Measurements from ENCODE around the gene RBM17. TPM values are rescaled to one million over a fixed set of nuclear protein-coding genes. Genes with fewer than 3 reads are reported as not detected.

Gene RBM17
- total and polyA plus RNA-seq, 2 of the 4 experiments (the other 2 are of a cell fraction), result 24.6 to 56.7 TPM

DNA sequence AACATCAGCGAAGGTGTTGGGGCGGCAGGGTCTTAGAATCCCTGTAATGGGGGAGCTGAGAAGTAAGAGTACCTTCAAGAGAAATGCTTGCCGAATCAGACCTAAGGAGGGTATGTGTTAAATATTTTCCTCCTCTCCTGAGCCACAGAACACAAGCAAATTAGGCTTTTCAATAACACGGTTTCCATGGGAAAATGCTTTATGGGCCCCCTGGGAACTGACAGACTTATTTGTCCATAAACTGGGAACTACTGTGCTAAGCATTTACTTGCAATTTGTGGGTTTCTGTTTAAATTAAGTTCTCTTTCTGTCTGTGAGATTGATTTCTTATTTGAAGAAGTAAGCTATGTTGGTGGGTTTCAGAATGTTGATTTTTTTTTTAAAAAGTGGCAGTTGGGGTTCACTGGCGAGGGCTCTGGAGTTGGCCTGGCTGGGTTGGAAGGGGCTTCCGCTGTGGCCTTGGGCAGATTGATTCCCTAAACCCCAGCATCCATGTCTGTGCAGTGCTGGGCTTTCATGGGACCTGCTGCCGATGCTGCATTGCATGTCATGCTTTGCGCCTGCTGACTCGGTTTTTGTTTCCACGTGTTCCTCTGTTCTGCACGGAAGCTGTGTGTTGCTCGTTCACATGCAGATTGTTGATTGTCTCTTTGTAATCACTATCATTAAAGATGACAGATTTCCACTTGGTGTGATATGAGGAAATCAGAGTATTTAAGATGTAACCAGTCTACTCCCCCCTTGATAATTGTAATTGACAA lies 7.2 kb downstream of the RBM17 start:
- H3K9ac ChIP-seq (ENCODE audit: low read depth, low read length), result no peak overlapping the region
- peaks cover 3% of the 10 kb centered on the region; the same call in 1 of the 2 replicates for H3K4me1 ChIP-seq (ENCODE audit: control insufficient read depth, insufficient read depth, low read length)
- 86% methylated on average over 2 of the region's 12 CpGs; no CpG with 5 or more reads in 1 of the 2 experiments for WGBS, 2 experiments (ENCODE audit: extremely low coverage in 2 of 2, insufficient read length in 1 of 2)
- no peak overlapping the region for H2BK5ac ChIP-seq (ENCODE audit: low read depth, low read length, poor library complexity, severe bottlenecking)
- H3K9me3 ChIP-seq (ENCODE audit: control insufficient read depth, insufficient read depth, low read length), result no peaks in the 10 kb centered on the region
- H2BK120ac ChIP-seq (ENCODE audit: low read depth, low read length), result no peak overlapping the region
- H2AFZ ChIP-seq (replicated peaks; ENCODE audit: low read length, poor library complexity), result no peak overlapping the region
- H3K9me1 ChIP-seq (ENCODE audit: insufficient read depth, low read length), result peaks cover 9% of the 10 kb centered on the region
- H3K4ac ChIP-seq (ENCODE audit: low read depth, low read length), result no peak overlapping the region
- H2BK15ac ChIP-seq (ENCODE audit: low read depth, low read length), result no peak overlapping the region
- no peaks in the 10 kb centered on the region for H3K27me3 ChIP-seq (ENCODE audit: control insufficient read depth, insufficient read depth, low read length)
- H3K4me2 ChIP-seq (ENCODE audit: low read depth, low read length), result no peak overlapping the region
- dilution Hi-C loops (cut with HindIII; ENCODE audit: low sequenced_read_pairs, unreplicated experiment) (no loop called here), in situ Hi-C loops (cut with MboI; ENCODE audit: low sequenced_read_pairs) (no loop called here), intact Hi-C loops (cut with micrococcal nuclease) (no loop called here)
- H3K56ac ChIP-seq (ENCODE audit: extremely low read depth, insufficient read depth, low read length), result no peak overlapping the region
- no peak overlapping the region for H3K18ac ChIP-seq (ENCODE audit: low read depth, low read length)
- ATAC-seq (ENCODE audit: low read depth), result no peak
- ChIA-PET POLR2A (ENCODE audit: unreplicated experiment) (no interaction called here), CTCF (interaction anchor here (1.3 to 1.8 kb wide), 2 partner anchors 9 to 306 kb away, joined by 5 read pairs; no protein-coding TSS in a partner anchor)
- BruUV-seq (replicated peaks), result no TSS peak
- DNase-seq, result no peak
- H3K4me3 ChIP-seq (ENCODE audit: insufficient read depth, low read depth, low read length), result no peak overlapping the region
- peaks cover 16 to 55% of the 10 kb centered on the region in 2 experiments for H3K79me1 ChIP-seq (ENCODE audit: low read depth in 1 of 2, low read length in 2 of 2)
- H4K20me1 ChIP-seq (ENCODE audit: insufficient read depth, low read length), result peaks cover 64% of the 10 kb centered on the region
- no peak overlapping the region for H4K91ac ChIP-seq (ENCODE audit: insufficient read depth, low read depth, low read length)
- H2AK5ac ChIP-seq (ENCODE audit: low read depth, low read length), result no peak overlapping the region
- no peak overlapping the region for H2BK20ac ChIP-seq (ENCODE audit: low read depth, low read length)
- no peak overlapping the region for H4K8ac ChIP-seq (ENCODE audit: low read depth in 2 of 2, low read length in 2 of 2)
- peaks cover 4% of the 10 kb centered on the region for H3K36me3 ChIP-seq (ENCODE audit: control insufficient read depth, insufficient read depth, low read length)
- H3K23ac ChIP-seq (ENCODE audit: low read depth, low read length), result peak overlapping the region; percentile 26; the same call in 1 of the 2 replicates
- no peak overlapping the region for H4K5ac ChIP-seq (ENCODE audit: low read depth, low read length)
- no peak overlapping the region for H2AK9ac ChIP-seq (replicated peaks; ENCODE audit: low read depth, low read length, poor library complexity)
- no peak overlapping the region for H3K14ac ChIP-seq (replicated peaks; ENCODE audit: low read depth, low read length)
- no peak overlapping the region for H3K27ac ChIP-seq (ENCODE audit: insufficient read depth, low read length)
- TF ChIP-seq FOS (IDR thresholded peaks at IDR 0.05; ENCODE audit: low read depth, low read length) (no peak), CEBPB (IDR thresholded peaks at IDR 0.05; ENCODE audit: low read depth, low read length) (no peak), MAZ (IDR thresholded peaks at IDR 0.05; ENCODE audit: borderline replicate concordance, low read depth, low read length) (no peak), RFX5 (IDR thresholded peaks at IDR 0.05; ENCODE audit: low read depth, low read length) (no peak), RCOR1 (IDR thresholded peaks at IDR 0.05; ENCODE audit: insufficient replicate concordance, low read length) (no peak), BHLHE40 (IDR thresholded peaks at IDR 0.05; ENCODE audit: low read depth, low read length) (no peak), RAD21 (IDR thresholded peaks at IDR 0.05; ENCODE audit: low read length) (no peak), SMC3 (IDR thresholded peaks at IDR 0.05; ENCODE audit: low read depth, low read length) (no peak), CHD1 (IDR thresholded peaks at IDR 0.05; ENCODE audit: low read depth, low read length) (no peak), POLR2A (IDR thresholded peaks at IDR 0.05; ENCODE audit: low read depth, low read length) (no peak), MAFK (IDR thresholded peaks at IDR 0.05; ENCODE audit: low read depth, low read length) (no peak), MXI1 (IDR thresholded peaks at IDR 0.05; ENCODE audit: borderline replicate concordance, low read depth, low read length) (no peak), NFE2L2 (IDR thresholded peaks at IDR 0.05; ENCODE audit: low read depth, low read length) (no peak)
- TF ChIP-seq, protein P1, sequence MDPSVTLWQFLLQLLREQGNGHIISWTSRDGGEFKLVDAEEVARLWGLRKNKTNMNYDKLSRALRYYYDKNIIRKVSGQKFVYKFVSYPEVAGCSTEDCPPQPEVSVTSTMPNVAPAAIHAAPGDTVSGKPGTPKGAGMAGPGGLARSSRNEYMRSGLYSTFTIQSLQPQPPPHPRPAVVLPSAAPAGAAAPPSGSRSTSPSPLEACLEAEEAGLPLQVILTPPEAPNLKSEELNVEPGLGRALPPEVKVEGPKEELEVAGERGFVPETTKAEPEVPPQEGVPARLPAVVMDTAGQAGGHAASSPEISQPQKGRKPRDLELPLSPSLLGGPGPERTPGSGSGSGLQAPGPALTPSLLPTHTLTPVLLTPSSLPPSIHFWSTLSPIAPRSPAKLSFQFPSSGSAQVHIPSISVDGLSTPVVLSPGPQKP (IDR thresholded peaks at IDR 0.05; ENCODE audit: borderline replicate concordance, low read depth, low read length), result no peak
- TF ChIP-seq, protein P2, sequence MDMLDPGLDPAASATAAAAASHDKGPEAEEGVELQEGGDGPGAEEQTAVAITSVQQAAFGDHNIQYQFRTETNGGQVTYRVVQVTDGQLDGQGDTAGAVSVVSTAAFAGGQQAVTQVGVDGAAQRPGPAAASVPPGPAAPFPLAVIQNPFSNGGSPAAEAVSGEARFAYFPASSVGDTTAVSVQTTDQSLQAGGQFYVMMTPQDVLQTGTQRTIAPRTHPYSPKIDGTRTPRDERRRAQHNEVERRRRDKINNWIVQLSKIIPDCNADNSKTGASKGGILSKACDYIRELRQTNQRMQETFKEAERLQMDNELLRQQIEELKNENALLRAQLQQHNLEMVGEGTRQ (IDR thresholded peaks at IDR 0.05; ENCODE audit: low read depth, low read length), result no peak

All from IMR-90 (cell line).